Hypothalamus (tissue), 51 donors: ENCODE results near the gene NAB1.
"Not testable (repeated sequence)": the region's sequence is repeated elsewhere in the genome, so short reads cannot be mapped to it uniquely, and the experiment has no call there.

Experiments
- DNase-seq, 51 donors: peaks; one replicate each; lab custom pipeline; 2025; lab: John Stamatoyannopoulos, UW

Gene NAB1

DNA sequence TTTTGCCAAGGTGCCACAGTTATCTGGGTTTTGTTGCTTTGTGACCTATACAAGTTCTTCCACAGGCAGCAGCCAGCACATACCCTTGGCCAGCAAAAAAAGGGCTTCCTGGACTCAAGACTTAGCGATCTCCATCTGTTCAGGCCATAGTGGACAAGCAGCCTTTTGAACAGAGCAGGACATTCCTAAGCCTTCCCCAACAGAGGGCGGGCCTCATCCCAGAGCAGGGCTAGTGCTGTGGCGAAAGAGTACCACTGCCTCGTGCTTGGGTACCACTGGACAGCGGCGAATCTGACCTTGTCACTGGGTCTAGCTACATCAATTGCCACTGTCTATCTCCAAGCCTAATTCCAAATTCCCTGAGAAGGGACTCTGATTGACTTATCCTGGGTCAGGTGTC is 56.4 kb downstream of the NAB1 start:
- DNase-seq, result no peak

DNA sequence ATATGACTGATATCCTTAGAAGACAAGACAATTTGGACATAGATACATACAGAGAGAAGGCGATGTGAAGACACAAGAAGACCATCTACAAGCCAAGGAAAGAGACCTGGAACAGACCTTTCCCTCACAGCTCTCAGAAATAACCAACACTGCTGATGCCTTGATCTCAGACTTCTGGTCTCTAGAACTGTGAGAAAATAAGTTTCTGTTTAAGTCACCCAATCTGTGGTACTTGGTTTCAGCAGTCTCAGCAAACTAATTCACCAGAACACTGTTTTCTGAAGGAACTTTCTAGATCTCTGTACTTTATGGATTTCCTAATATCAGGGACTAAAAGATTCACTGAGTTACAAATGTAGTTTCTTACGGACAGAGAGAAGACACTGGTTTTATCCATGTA is 58.8 kb downstream of the NAB1 start:
- DNase-seq, result no peak

GRCh38 chr2:190708650-190709049 is 59.8 kb downstream of the NAB1 start:
- DNase-seq, result not testable (repeated sequence)

GRCh38 chr2:190711069-190711468 is 62.2 kb downstream of the NAB1 start:
- no peak for DNase-seq

GRCh38 chr2:190713471-190713870 is 64.6 kb downstream of the NAB1 start:
- DNase-seq, result no peak

- no peak for DNase-seq
Measured at GRCh38 chr2:190714958-190715357, 66.1 kb downstream of the NAB1 start.

GRCh38 chr2:190716176-190716807 is 67.4 kb downstream of the NAB1 start:
- no peak for DNase-seq

- DNase-seq, result no peak
Measured at GRCh38 chr2:190717306-190717705, 68.4 kb downstream of the NAB1 start.

- DNase-seq, result no peak
Measured at GRCh38 chr2:190717764-190718651, 69.1 kb downstream of the NAB1 start.

GRCh38 chr2:190718652-190719526 is 70.0 kb downstream of the NAB1 start:
- no peak for DNase-seq

GRCh38 chr2:190720276-190720675 is 71.4 kb downstream of the NAB1 start:
- DNase-seq, result no peak

GRCh38 chr2:190720691-190721090 is 71.8 kb downstream of the NAB1 start:
- no peak for DNase-seq

- DNase-seq, result peak in 1 of 51 donors; percentile 16
Measured at GRCh38 chr2:190722061-190722759, 73.3 kb downstream of the NAB1 start.

GRCh38 chr2:190722835-190723234 is 74.0 kb downstream of the NAB1 start:
- no peak for DNase-seq

- no peak for DNase-seq
Measured at GRCh38 chr2:190723397-190724090, 74.7 kb downstream of the NAB1 start.

GRCh38 chr2:190726255-190726654 is 77.4 kb downstream of the NAB1 start:
- DNase-seq, result no peak

DNA sequence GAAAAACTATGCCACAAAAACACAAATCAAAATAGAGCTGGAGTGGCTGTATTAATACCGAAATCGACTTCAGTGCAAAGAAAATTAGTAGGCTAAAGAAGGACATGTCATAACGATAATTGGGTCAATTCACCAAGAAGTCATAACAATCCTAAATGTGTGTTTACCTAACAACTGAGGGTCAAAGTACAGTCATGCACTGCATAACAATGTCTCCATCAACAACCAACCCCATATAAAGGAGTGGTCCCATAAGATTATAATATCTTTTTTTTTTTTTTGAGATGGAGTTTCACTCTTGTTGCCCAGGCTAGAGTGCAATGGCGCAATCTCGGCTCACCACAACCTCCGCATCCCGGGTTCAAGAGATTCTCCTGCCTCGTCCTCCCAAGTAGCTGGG is 87.5 kb downstream of the NAB1 start:
- no peak for DNase-seq

- no peak for DNase-seq
Measured at GRCh38 chr2:190740449-190740848, 91.6 kb downstream of the NAB1 start.
